Epithelial cell of proximal tubule (primary cell): ENCODE measurements around the gene PSMG3. TPM values are rescaled to one million over a fixed set of nuclear protein-coding genes. Genes with fewer than 3 reads are reported as not detected.
A peak's percentile ranks its signal among the peaks of the same experiment; 100 is the strongest.

Experiments used
- DNase-seq: peaks from one replicate; pipeline ENCODE4 v3.0.0-alpha.2; 2011; ENCODE audit warnings: low read depth
- H3K4me3 ChIP-seq: 2 replicates; pipeline ENCODE4 v1.5.1; 2011; ENCODE audit warnings: low read depth, mild to moderate bottlenecking, low read length
- total RNA-seq: library from RNA; depleted of rRNA; stranded (reverse); fragments of >200 nt; gene quantifications from 2 replicates; pipeline ENCODE4 v1.2.3, GENCODE V29; 2015
- TF ChIP-seq, protein P1 (sequence below): conservative IDR thresholded peaks from 2 replicates; pipeline ENCODE4 v1.5.1; 2012; ENCODE audit warnings: low read depth, mild to moderate bottlenecking, low read length

PSMG3 gene
- total RNA-seq, 1 donor from 2014 or later: 55.4 TPM

DNA sequence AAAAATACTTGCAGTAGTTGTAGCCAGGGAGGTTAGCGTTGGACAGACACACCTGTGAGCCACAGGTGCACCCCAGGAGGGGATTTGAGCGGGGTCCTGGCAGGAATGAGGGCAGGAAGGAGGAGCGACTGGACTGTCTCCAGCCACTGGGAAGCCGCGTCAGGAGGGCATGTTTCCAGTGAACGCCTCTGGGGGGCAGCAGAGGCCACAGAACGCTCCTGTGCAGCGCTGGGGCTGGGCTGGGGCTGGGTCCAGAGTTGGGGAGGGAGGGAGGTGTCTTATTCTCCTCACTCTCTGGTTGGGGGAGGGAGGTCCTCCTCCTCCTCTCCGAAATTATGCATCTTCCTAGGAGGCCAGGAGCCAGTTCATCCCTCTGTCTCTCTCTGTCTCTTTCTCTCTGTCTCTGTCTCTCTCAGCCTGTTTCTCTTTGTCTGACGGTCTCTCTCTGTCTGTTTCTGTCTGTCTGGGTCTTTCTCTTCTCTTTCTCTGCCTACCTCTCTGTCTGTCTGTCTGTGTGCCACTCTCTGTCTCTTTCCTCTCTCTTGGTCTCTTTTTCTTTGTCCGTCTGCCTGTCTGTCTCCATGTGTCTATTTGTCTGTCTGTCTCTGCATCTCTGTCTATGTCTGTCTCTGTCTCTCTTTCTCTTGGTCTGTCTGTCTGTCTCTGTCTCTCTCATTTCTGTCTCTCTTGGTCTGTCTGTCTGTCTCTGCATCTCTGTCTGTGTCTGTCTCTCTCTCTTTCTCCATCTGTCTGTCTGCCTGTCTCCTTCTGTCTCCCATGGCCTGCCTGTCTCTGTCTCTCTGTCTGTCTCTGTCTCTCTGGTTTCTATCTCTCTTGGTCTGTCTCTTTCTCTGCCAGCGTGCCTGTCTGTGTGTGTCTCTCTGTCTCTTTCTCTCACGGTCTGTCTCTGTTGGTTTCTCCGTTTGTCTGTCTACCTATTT is 9.9 kb upstream of the PSMG3 start:
- no peak for DNase-seq
- TF ChIP-seq, protein P1, sequence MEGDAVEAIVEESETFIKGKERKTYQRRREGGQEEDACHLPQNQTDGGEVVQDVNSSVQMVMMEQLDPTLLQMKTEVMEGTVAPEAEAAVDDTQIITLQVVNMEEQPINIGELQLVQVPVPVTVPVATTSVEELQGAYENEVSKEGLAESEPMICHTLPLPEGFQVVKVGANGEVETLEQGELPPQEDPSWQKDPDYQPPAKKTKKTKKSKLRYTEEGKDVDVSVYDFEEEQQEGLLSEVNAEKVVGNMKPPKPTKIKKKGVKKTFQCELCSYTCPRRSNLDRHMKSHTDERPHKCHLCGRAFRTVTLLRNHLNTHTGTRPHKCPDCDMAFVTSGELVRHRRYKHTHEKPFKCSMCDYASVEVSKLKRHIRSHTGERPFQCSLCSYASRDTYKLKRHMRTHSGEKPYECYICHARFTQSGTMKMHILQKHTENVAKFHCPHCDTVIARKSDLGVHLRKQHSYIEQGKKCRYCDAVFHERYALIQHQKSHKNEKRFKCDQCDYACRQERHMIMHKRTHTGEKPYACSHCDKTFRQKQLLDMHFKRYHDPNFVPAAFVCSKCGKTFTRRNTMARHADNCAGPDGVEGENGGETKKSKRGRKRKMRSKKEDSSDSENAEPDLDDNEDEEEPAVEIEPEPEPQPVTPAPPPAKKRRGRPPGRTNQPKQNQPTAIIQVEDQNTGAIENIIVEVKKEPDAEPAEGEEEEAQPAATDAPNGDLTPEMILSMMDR: peak; percentile 85
- H3K4me3 ChIP-seq: no peak overlapping the region

GRCh38 chr7:1578513-1578912 is 8.7 kb upstream of the PSMG3 start:
- DNase-seq: no peak
- TF ChIP-seq, protein P1: no peak
- no peak overlapping the region for H3K4me3 ChIP-seq

DNA sequence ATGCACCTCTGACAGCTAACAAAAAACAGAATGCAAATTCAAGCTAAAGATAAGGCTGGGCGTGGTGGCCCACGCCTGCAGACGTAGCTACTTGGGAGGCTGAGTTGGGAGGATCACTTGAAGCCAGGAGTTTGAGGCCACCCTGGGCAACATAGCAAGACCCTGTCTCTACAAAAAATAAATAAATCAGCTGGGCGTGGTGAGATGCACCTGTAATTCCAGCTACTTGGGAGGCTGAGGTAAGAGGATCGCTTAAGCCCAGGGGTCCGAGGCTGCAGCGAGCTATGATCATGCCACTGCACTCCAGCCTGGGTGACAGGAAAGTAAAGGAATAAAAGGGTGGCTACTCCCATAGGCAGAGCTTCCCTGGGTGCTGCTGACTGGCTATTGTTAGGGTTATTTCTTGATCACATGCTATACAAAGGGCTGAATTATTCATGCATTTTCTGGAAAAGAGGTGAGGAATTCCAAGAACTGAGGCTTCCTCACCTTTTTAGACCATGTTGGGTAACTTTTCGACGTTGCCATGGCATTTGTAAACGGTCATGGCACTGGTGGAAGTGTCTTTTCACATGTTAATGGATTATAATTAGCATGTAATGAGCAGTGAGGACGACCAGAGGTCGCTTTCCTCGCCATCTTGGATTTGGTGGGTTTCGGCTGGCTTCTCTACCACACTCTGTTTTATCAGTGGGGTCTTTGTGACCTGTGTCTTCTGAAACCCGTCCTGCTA is 6.9 kb upstream of the PSMG3 start:
- H3K4me3 ChIP-seq: no peak overlapping the region
- TF ChIP-seq, protein P1: no peak
- no peak for DNase-seq

GRCh38 chr7:1575809-1576208 is 6.0 kb upstream of the PSMG3 start:
- H3K4me3 ChIP-seq: no peak overlapping the region
- no peak for DNase-seq
- TF ChIP-seq, protein P1: no peak

DNA sequence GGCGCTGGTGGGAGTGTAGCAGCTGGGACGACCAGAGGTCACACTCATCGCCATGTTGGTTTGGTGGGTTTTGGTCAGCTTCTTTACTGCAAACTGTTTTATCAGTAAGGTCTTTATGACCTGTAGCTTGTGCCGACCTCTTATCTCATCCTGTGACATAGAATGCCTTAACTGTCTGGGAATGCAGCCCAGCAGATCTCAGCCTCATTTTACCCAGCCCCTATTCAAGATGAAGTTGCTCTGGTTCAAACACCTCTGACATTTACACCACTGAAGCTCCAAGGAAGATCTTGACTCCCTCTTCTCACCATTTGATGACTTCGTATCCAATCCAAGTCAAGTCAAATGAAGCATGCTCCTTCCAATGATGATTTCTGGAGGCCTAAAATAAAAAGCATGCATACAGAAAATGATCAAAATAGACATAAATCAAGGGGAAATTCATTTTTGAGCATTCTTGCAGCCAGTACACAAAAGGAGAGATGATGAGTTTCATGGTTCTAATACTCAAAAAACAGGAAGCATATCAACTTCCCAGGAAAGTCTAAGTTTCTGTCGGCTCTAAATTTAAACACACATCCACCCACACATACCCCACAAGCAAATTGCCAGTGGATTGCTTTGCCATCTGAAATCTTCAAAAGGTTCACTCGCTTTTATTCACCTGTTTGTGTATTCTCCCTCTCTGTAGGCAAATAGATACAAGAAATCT is 2.4 kb upstream of the PSMG3 start:
- no peak for DNase-seq
- H3K4me3 ChIP-seq: no peak overlapping the region
- TF ChIP-seq, protein P1: no peak

DNA sequence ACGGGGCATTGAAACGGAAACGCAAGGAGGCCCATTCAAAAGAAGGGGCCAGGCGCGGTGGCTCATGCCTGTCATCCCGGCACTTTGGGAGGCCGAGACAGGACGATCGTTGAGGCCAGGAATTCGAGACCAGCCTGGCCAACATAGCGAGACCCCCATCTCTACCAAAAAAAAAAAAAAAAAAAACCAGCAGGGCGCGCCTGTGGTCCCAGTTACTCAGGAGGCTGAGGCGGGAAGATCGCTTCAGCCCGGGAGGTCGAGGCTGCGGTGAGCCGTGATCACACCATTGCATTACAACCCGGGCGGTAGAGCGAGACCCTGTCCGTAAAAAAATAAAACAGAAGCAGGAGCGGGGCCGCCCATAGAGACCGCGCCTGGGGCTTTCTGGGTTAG is 396 bp downstream of the PSMG3 start:
- DNase-seq: no peak
- TF ChIP-seq, protein P1: no peak

More for the DNA sequence above, 396 bp downstream of the PSMG3 start:
- peak overlapping the region; percentile 96 for H3K4me3 ChIP-seq
